Measurements from ENCODE around the gene MDGA2. TPM values are rescaled to one million over a fixed set of nuclear protein-coding genes. Genes with fewer than 3 reads are reported as not detected.

MDGA2 gene
- total RNA-seq, 1 donor from 2014 or later, result 2.4 TPM

DNA sequence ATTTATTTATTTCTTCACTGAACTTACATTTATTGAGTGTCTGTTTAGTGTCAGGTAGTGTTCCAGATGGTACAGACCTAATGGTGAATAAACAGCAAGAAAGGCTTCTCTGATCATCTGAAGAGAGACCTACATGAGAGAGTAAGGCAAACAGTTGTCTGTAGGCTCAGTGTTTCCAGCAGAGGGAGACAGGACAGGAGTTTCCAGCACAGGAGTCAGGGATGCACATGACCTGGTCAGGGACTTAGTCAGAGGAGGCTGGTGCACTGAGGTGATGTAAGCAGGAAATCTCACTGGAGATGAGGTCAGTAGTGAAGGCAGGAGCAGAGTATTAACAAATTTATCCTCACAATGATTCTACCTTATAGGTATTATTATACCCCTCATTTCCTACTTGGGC, 233.2 kb downstream of the MDGA2 start:
- H3K27me3 Mint-ChIP-seq (ENCODE audit: low read depth, unreplicated experiment), result no peaks in the 10 kb centered on the region
- TF ChIP-seq EZH2 (IDR thresholded peaks at IDR 0.05; ENCODE audit: insufficient read depth, low read length), result no peak
- TF ChIP-seq, protein P1, sequence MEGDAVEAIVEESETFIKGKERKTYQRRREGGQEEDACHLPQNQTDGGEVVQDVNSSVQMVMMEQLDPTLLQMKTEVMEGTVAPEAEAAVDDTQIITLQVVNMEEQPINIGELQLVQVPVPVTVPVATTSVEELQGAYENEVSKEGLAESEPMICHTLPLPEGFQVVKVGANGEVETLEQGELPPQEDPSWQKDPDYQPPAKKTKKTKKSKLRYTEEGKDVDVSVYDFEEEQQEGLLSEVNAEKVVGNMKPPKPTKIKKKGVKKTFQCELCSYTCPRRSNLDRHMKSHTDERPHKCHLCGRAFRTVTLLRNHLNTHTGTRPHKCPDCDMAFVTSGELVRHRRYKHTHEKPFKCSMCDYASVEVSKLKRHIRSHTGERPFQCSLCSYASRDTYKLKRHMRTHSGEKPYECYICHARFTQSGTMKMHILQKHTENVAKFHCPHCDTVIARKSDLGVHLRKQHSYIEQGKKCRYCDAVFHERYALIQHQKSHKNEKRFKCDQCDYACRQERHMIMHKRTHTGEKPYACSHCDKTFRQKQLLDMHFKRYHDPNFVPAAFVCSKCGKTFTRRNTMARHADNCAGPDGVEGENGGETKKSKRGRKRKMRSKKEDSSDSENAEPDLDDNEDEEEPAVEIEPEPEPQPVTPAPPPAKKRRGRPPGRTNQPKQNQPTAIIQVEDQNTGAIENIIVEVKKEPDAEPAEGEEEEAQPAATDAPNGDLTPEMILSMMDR (IDR thresholded peaks at IDR 0.05; ENCODE audit: insufficient read depth, low read depth, low read length), result peak; percentile 54
- no peaks in the 10 kb centered on the region for H3K36me3 Mint-ChIP-seq (ENCODE audit: low read depth, unreplicated experiment)
- Histone ChIP-seq H3K4me3 (ENCODE audit: insufficient read depth, low read depth, low read length) (no peak overlapping the region), H3K9me3 (ENCODE audit: insufficient read depth, low read depth, low read length) (no peaks in the 10 kb centered on the region), H2AFZ (ENCODE audit: low read depth, low read length) (no peak overlapping the region), H3K4me1 (ENCODE audit: insufficient read depth, low read length) (peaks cover 12% of the 10 kb centered on the region), H4K20me1 (ENCODE audit: insufficient read depth, low read length) (no peaks in the 10 kb centered on the region), H3K4me2 (ENCODE audit: low read length) (no peak overlapping the region), H3K36me3 (ENCODE audit: insufficient read depth, low read length) (no peaks in the 10 kb centered on the region), H3K79me2 (ENCODE audit: insufficient read depth, low read length) (no peaks in the 10 kb centered on the region), H3K9ac (ENCODE audit: low read length) (no peak overlapping the region), H3K27ac (ENCODE audit: low read depth, low read length) (no peak overlapping the region), H3K27me3 (ENCODE audit: insufficient read depth, low read length) (no peaks in the 10 kb centered on the region)
- DNase-seq (ENCODE audit: low read depth) (peak; percentile 65), FAIRE-seq (no peak)
- peaks cover 12% of the 10 kb centered on the region for H3K4me1 Mint-ChIP-seq (ENCODE audit: low read depth, unreplicated experiment)
- H3K4me3 Mint-ChIP-seq (ENCODE audit: unreplicated experiment), result no peak overlapping the region
- H3K27ac Mint-ChIP-seq (ENCODE audit: unreplicated experiment), result no peak overlapping the region
- H3K9me3 Mint-ChIP-seq (ENCODE audit: unreplicated experiment), result no peaks in the 10 kb centered on the region

DNA sequence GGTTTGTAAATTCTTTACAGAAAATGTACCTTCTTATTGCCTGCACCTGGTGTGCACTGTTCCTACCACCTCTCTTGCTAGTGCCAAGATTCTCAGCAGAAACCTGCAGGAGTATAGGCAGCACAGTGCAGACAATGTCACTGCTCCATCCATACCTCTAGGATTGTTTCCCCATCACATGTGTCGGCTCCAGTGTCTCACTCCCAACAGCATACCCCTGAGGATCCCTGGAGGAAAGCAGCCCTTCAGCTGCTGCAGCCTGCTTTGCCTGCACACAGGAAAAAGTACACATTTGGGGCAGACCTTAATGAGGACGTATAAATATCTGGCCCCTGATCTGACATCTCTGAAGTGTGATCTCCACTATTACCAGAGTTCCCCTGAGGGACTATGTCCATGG, 235.5 kb downstream of the MDGA2 start:
- Histone ChIP-seq H3K27me3 (ENCODE audit: insufficient read depth, low read length) (no peaks in the 10 kb centered on the region), H3K4me2 (ENCODE audit: low read length) (no peak overlapping the region), H3K79me2 (ENCODE audit: insufficient read depth, low read length) (no peaks in the 10 kb centered on the region), H3K27ac (ENCODE audit: low read depth, low read length) (no peak overlapping the region), H3K9ac (ENCODE audit: low read length) (no peak overlapping the region), H3K4me3 (ENCODE audit: insufficient read depth, low read depth, low read length) (no peak overlapping the region), H3K9me3 (ENCODE audit: insufficient read depth, low read depth, low read length) (no peaks in the 10 kb centered on the region), H2AFZ (ENCODE audit: low read depth, low read length) (no peak overlapping the region), H4K20me1 (ENCODE audit: insufficient read depth, low read length) (no peaks in the 10 kb centered on the region), H3K36me3 (ENCODE audit: insufficient read depth, low read length) (no peaks in the 10 kb centered on the region), H3K4me1 (ENCODE audit: insufficient read depth, low read length) (peaks cover 12% of the 10 kb centered on the region)
- Mint-ChIP-seq H3K27me3 (ENCODE audit: low read depth, unreplicated experiment) (no peaks in the 10 kb centered on the region), H3K9me3 (ENCODE audit: unreplicated experiment) (no peaks in the 10 kb centered on the region), H3K27ac (ENCODE audit: unreplicated experiment) (no peak overlapping the region), H3K4me1 (ENCODE audit: low read depth, unreplicated experiment) (peaks cover 12% of the 10 kb centered on the region), H3K36me3 (ENCODE audit: low read depth, unreplicated experiment) (no peaks in the 10 kb centered on the region), H3K4me3 (ENCODE audit: unreplicated experiment) (no peak overlapping the region)
- DNase-seq (ENCODE audit: low read depth) (no peak), FAIRE-seq (no peak)
- no peak for TF ChIP-seq EZH2 (IDR thresholded peaks at IDR 0.05; ENCODE audit: insufficient read depth, low read length)
- TF ChIP-seq, protein P1 (IDR thresholded peaks at IDR 0.05; ENCODE audit: insufficient read depth, low read depth, low read length), result no peak

DNA sequence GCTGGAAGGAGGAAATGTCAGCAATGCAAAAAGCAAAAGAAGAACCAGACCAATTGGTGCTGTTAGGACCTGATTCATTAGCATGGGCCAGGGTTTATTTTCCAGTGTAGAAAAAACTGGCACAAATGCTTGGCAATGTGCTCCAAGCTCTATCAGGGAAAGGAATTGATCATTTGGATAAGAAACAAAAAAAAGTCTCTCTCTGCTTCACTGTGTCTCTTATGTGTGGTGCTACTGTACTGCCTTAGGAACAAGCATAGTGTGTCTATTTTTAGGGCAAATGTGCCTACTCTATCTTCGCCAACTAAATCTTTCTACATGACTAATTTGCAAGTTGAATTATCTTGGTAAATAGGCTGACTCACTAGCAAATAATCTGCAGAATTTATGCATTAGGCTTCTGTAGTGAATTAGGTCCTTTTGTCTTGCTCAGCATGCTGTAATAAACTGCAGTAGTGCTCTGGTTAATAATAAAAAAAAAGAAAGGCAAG, 236.7 kb downstream of the MDGA2 start:
- H3K36me3 ChIP-seq (ENCODE audit: insufficient read depth, low read length), result no peaks in the 10 kb centered on the region
- Mint-ChIP-seq H3K27me3 (ENCODE audit: low read depth, unreplicated experiment) (no peaks in the 10 kb centered on the region), H3K27ac (ENCODE audit: unreplicated experiment) (no peak overlapping the region), H3K9me3 (ENCODE audit: unreplicated experiment) (no peaks in the 10 kb centered on the region), H3K4me3 (ENCODE audit: unreplicated experiment) (no peak overlapping the region), H3K36me3 (ENCODE audit: low read depth, unreplicated experiment) (no peaks in the 10 kb centered on the region), H3K4me1 (ENCODE audit: low read depth, unreplicated experiment) (peaks cover 12% of the 10 kb centered on the region)
- TF ChIP-seq, protein P1 (IDR thresholded peaks at IDR 0.05; ENCODE audit: insufficient read depth, low read depth, low read length), result no peak
- TF ChIP-seq EZH2 (IDR thresholded peaks at IDR 0.05; ENCODE audit: insufficient read depth, low read length), result no peak
- no peak overlapping the region for H2AFZ ChIP-seq (ENCODE audit: low read depth, low read length)
- H3K27me3 ChIP-seq (ENCODE audit: insufficient read depth, low read length), result no peaks in the 10 kb centered on the region
- peak overlapping the region; percentile 53 for H3K4me2 ChIP-seq (ENCODE audit: low read length)
- H4K20me1 ChIP-seq (ENCODE audit: insufficient read depth, low read length), result no peaks in the 10 kb centered on the region
- peaks cover 12% of the 10 kb centered on the region for H3K4me1 ChIP-seq (ENCODE audit: insufficient read depth, low read length)
- no peak overlapping the region for H3K9ac ChIP-seq (ENCODE audit: low read length)
- no peaks in the 10 kb centered on the region for H3K9me3 ChIP-seq (ENCODE audit: insufficient read depth, low read depth, low read length)
- no peaks in the 10 kb centered on the region for H3K79me2 ChIP-seq (ENCODE audit: insufficient read depth, low read length)
- no peak overlapping the region for H3K4me3 ChIP-seq (ENCODE audit: insufficient read depth, low read depth, low read length)
- FAIRE-seq (no peak), DNase-seq (ENCODE audit: low read depth) (peak; percentile 83)
- H3K27ac ChIP-seq (ENCODE audit: low read depth, low read length), result no peak overlapping the region
